GM18520 (cell line): Measurements from ENCODE around the gene TMEM233.

Experiments
- ATAC-seq: cut with Tn5 transposase; IDR thresholded peaks from one replicate; pipeline ENCODE4 v1.9.1; 2021; ENCODE audit not compliant: unreplicated experiment

Gene TMEM233

DNA sequence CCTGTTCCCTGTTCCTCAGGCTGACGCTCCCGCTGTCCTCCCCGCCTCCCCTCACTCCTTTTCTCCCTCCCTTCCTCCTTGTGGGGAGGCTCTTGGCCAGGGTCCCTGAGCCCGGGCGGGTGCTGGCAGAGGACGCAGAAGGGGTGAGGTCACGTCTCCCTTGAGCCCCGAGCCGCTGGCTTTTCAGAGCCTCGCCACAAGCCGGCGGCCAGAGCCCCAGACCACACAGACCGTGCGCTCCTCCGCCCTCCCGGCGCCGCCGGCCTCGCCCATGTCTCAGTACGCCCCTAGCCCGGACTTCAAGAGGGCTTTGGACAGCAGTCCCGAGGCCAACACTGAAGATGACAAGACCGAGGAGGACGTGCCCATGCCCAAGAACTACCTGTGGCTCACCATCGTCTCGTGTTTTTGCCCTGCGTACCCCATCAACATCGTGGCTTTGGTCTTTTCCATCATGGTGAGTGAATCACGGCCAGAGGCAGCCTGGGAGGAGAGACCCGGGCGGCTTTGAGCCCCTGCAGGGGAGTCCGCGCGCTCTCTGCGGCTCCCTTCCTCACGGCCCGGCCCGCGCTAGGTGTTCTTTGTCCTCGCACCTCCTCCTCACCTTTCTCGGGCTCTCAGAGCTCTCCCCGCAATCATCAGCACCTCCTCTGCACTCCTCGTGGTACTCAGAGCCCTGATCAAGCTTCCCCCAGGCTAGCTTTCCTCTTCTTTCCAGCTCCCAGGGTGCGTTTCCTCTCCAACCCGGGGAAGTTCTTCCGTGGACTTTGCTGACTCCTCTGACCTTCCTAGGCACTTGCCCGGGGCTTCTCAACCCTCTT, at the start of gene TMEM233:
TSS of gene TMEM233 (plus strand) at position 197 of the 821 bp plus-strand sequence. CDS start at position 272, 75 bp downstream.
- ATAC-seq, result no peak

GRCh38 chr12:119544765-119545625, 48.6 kb upstream of the TMEM233 start:
- no peak for ATAC-seq

GRCh38 chr12:119546340-119546739, 47.2 kb upstream of the TMEM233 start:
- ATAC-seq, result no peak

- ATAC-seq, result no peak
These were observed 46.6 kb upstream of the TMEM233 start for GRCh38 chr12:119547001-119547400.

DNA sequence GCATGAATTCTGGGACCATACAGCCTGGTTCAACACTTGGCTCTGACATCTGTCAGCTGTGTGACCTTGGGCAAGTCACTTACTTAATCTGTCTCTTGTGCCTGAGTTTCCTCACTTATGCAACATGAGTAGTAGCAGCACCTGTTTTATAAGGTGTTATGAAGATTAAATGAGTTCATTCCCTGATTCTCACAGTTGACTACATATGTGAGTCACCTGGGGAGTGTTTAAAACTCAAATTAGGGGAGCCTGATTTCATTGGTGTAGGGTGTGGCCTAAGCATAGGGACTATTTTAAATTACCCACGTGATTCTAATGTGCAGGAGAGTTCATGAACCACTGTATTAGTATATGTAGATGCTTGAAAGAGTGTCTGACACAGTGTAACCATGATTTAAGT, 36.7 kb upstream of the TMEM233 start:
- ATAC-seq, result no peak

- ATAC-seq, result no peak
These were observed 28.2 kb upstream of the TMEM233 start for GRCh38 chr12:119565404-119565803.

- no peak for ATAC-seq
These were observed 22.8 kb upstream of the TMEM233 start for GRCh38 chr12:119570771-119571170.

GRCh38 chr12:119573086-119573485, 20.5 kb upstream of the TMEM233 start:
- no peak for ATAC-seq

GRCh38 chr12:119574255-119574654, 19.3 kb upstream of the TMEM233 start:
- ATAC-seq, result no peak

DNA sequence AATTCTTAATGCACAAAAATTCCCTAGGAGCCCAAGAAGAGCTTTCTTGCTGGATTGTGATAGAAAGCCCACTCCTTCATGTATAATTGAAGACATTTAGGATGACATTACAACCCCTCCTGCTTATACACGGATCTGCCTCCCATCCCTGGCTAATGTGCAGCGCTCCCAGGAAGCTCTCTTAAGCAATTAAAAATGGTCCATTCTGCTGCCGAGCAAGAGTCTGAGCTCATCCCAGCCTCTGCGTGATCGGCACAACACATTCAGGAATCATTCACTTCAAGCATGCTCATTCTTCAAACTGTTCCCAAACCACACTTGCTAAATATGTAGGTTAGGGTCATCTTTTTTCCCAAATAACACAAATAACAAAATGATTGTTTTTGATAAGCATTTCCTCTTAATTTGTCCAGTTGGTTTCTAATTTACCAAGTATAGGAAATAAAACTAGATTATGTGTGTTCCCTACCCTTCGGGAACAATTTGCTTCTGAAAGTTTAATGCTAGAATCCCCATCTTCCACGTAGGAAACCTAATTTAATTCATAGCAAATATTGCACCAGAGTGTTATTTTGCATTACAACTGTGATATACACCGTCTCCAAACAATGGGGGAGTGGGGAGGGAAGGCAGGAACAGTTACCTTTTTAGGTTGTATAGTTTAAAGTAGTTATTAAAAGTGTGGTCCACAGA, 17.3 kb upstream of the TMEM233 start:
- ATAC-seq, result no peak

- ATAC-seq, result no peak
These were observed 16.7 kb upstream of the TMEM233 start for GRCh38 chr12:119576915-119577314.

GRCh38 chr12:119578112-119578511, 15.5 kb upstream of the TMEM233 start:
- ATAC-seq, result no peak

- no peak for ATAC-seq
These were observed 4.5 kb upstream of the TMEM233 start for GRCh38 chr12:119589097-119589496.

DNA sequence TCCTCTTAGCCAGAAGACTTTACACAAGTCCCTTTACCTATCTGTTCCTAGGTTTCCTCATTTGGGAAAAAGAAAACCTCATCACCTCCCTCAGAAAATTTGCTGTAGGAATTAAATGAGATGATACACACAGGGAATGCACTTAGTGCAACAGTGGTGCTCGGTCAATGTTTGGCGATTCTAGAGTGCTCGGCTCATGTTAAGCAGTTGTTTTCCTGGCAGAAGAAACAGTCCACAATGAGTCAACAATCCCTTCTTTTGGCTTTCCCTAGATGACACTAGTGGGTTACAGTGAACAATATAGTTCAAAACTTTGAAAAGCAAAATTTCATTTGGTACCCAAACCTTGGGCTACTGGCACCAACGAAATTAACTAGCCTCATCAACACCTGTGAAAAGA, 3.9 kb upstream of the TMEM233 start:
- ATAC-seq, result no peak

- no peak for ATAC-seq
These were observed 1.3 kb upstream of the TMEM233 start for GRCh38 chr12:119592232-119592631.

GRCh38 chr12:119594399-119594730, 791 bp downstream of the TMEM233 start:
- no peak for ATAC-seq

DNA sequence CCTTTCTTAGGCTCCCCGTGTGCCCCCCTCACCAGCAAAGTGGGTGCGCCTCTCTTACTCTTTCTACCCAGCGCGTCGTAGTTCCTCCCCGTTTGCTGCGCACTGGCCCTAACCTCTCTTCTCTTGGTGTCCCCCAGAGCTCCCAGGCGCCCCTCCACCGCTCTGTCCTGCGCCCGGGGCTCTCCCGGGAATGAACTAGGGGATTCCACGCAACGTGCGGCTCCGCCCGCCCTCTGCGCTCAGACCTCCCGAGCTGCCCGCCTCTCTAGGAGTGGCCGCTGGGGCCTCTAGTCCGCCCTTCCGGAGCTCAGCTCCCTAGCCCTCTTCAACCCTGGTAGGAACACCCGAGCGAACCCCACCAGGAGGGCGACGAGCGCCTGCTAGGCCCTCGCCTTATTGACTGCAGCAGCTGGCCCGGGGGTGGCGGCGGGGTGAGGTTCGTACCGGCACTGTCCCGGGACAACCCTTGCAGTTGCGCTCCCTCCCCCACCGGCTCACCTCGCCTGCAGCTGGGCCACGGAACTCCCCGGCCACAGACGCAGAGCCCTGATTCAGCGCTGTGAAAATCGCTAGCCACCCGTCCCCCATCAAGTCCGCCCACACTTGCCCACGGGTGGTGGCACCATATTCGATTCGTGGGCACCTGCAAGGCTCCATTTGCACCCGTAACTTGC, 1.3 kb downstream of the TMEM233 start:
- no peak for ATAC-seq

DNA sequence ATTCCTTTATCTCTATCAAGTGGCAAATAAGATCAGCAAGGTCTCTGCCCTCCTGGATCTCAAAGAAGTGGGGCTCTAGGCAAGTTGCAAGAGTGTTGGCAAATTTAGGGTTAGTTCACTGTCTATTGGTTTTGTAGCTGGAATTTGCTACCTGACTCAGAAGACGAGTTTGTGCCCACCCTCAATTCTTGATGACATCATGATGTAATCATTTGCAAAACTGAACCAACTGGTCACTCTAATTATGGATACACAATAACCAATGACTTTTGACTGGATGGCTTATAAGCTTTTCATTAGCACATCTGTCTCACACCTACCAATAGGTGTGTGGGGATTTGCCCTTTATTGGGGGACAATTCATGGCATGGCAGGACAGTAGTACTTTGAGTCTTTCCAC, 4.6 kb downstream of the TMEM233 start:
- no peak for ATAC-seq

DNA sequence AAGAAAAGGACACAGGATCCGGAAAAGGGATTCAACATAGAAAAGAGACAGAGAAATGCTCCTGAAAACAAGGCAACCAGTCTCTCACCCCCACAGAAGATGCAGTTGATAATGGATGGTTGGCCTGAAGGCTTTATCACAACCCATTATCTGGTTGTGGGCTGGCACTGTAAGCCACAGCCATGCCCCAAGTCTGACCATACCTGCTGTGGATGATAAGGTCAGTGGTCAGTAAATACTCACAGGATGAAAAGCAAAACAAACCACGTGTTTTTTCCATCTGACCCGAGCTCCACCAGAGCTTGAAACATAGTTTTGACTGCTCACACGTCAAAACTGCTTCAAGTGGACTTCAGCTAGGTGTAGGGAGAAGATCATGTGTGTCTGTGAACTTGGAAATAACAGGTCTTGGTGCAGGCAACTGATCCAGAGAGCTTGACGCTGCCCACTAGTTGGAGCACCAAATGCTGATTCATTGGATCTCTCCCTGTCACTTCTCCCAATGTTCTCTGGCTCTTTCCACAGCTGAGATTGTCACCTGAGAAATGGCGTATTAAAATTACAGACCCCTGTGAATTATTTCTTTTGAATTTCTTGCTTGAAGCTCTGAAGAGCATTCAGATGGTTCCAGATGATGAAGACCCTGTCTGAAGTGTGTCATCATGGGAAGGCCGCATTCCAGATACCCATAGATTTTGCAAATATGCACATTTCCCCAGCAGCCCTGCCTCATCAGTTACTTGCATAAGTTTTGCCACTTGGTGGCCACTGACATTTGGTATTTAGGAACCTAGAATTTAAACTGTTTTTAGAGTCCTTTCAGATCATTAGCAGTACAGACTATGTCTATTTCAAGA, 8.5 kb downstream of the TMEM233 start:
- ATAC-seq, result no peak

DNA sequence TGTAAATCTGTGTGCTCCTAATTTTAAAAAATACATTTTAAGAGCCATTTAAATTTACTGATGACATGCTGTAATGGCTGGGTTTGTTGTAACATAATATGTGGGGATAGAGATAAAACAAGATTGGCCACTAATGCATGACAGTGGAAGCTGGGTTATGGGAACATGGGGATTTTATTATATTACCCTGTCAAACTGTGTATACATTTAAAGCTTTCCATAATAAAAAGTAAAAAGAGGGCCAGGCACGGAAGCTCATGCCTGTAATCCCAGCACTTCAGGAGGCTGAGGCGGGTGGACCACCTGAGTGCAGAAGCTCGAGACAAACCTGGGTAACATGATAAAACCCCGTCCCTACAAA, 9.1 kb downstream of the TMEM233 start:
- no peak for ATAC-seq
